GM23338 (cell line): ENCODE results near the gene PRELID1. TPM values are rescaled to one million over a fixed set of nuclear protein-coding genes. Genes with fewer than 3 reads are reported as not detected.

Experiments
- ATAC-seq: fragments of 200-7000 bp; cut with Tn5 transposase; 3 replicates; pipeline ENCODE4 v1.9.1; 2020
- DNase-seq: peaks from one replicate; pipeline ENCODE4 v3.0.0-alpha.2; 2015; ENCODE audit warnings: low spot score
- H2AFZ ChIP-seq: fragments of 200-600 bp; sonication (generic); 2 replicates; pipeline ENCODE4 v1.8.0; 2016; ENCODE audit warnings: antibody characterized with exemption, mild to moderate bottlenecking, moderate library complexity
- H3F3A ChIP-seq: fragments of 200-600 bp; sonication (generic); replicated peaks from 2 replicates; pipeline ENCODE4 v1.8.0; 2017; ENCODE audit warnings: antibody characterized with exemption, mixed run types, low read depth
- H3K27ac ChIP-seq: fragments of 200-600 bp; sonication (generic); 2 replicates; pipeline ENCODE4 v1.6.1; 2016; ENCODE audit warnings: low read depth
- H3K27me3 ChIP-seq: fragments of 200-600 bp; sonication (generic); 2 replicates; pipeline ENCODE4 v1.8.0; 2016; ENCODE audit warnings: mild to moderate bottlenecking, mixed run types, moderate library complexity; ENCODE audit not compliant: insufficient read depth
- H3K36me3 ChIP-seq: fragments of 200-600 bp; sonication (generic); 2 replicates; pipeline ENCODE4 v1.8.0; 2016; ENCODE audit warnings: mild to moderate bottlenecking; ENCODE audit not compliant: insufficient read depth
- H3K4me1 ChIP-seq: fragments of 200-600 bp; sonication (generic); 2 replicates; pipeline ENCODE4 v1.8.0; 2016; ENCODE audit warnings: mild to moderate bottlenecking, moderate library complexity; ENCODE audit not compliant: insufficient read depth
- H3K4me2 ChIP-seq: fragments of 200-600 bp; sonication (generic); 2 replicates; pipeline ENCODE4 v1.7.1; 2017; ENCODE audit warnings: mixed run types
- H3K4me3 ChIP-seq: fragments of 200-600 bp; sonication (generic); 2 replicates; pipeline ENCODE4 v1.6.1; 2016; ENCODE audit warnings: mixed run types
- H3K79me2 ChIP-seq: fragments of 200-600 bp; sonication (generic); replicated peaks from 2 replicates; pipeline ENCODE4 v1.8.0; 2017; ENCODE audit warnings: mild to moderate bottlenecking; ENCODE audit not compliant: insufficient read depth
- H3K9me2 ChIP-seq: fragments of 200-600 bp; sonication (generic); 2 replicates; pipeline ENCODE4 v1.8.0; 2017; ENCODE audit not compliant: insufficient read depth
- H4K20me1 ChIP-seq: fragments of 200-600 bp; sonication (generic); replicated peaks from 2 replicates; pipeline ENCODE4 v1.8.0; 2017; ENCODE audit warnings: mild to moderate bottlenecking; ENCODE audit not compliant: insufficient read depth
- H3K27ac Mint-ChIP-seq: 2 replicates; pipeline ENCODE4 v1.8.0; 2020; ENCODE audit warnings: inconsistent platforms, mild to moderate bottlenecking, moderate library complexity, mixed read lengths
- H3K27me3 Mint-ChIP-seq: 3 replicates; pipeline ENCODE4 v1.8.0; 2022; ENCODE audit warnings: low read depth, mild to moderate bottlenecking, moderate library complexity, mixed read lengths, inconsistent platforms; ENCODE audit not compliant: insufficient read depth, poor library complexity
- H3K36me3 Mint-ChIP-seq: 3 replicates; pipeline ENCODE4 v1.8.0; 2021; ENCODE audit warnings: low read depth, mild to moderate bottlenecking, inconsistent platforms, moderate library complexity, mixed read lengths
- H3K4me1 Mint-ChIP-seq: 3 replicates; pipeline ENCODE4 v1.8.0; 2020; ENCODE audit warnings: mild to moderate bottlenecking, inconsistent platforms, mixed read lengths
- H3K4me3 Mint-ChIP-seq: 3 replicates; pipeline ENCODE4 v1.8.0; 2021; ENCODE audit warnings: moderate library complexity, mild to moderate bottlenecking, inconsistent platforms, mixed read lengths
- H3K9me3 Mint-ChIP-seq: 3 replicates; pipeline ENCODE4 v1.8.0; 2020; ENCODE audit warnings: moderate library complexity, mild to moderate bottlenecking, inconsistent platforms, mixed read lengths
- CREB1 ChIP-seq: fragments of 250-450 bp; sonication (Bioruptor Pico); IDR thresholded peaks from 2 replicates; pipeline ENCODE4 v1.5.0; 2020; ENCODE audit warnings: low read depth, mild to moderate bottlenecking, moderate library complexity
- EZH2 ChIP-seq: fragments of 200-600 bp; sonication (generic); IDR thresholded peaks from one replicate; pipeline ENCODE4 v1.8.0; 2017; ENCODE audit warnings: antibody characterized with exemption, mild to moderate bottlenecking, low read depth; ENCODE audit not compliant: unreplicated experiment
- EZH2phosphoT487 ChIP-seq: fragments of 200-600 bp; sonication (generic); IDR thresholded peaks from one replicate; pipeline ENCODE4 v1.8.1; 2018; ENCODE audit warnings: antibody characterized with exemption; ENCODE audit not compliant: unreplicated experiment
- NANOG ChIP-seq: IDR thresholded peaks from 2 replicates; pipeline ENCODE4 v1.6.1; 2016; ENCODE audit warnings: antibody characterized with exemption, borderline replicate concordance
- POLR2AphosphoS5 ChIP-seq: IDR thresholded peaks from 2 replicates; pipeline ENCODE4 v1.6.1; 2016; ENCODE audit warnings: antibody characterized with exemption, low read depth
- STAT1 ChIP-seq: IDR thresholded peaks from one replicate; pipeline ENCODE4 v1.6.1; 2016; ENCODE audit warnings: antibody characterized with exemption; ENCODE audit not compliant: unreplicated experiment
- ZNF114 ChIP-seq: fragments of 250-450 bp; sonication (Bioruptor Pico); IDR thresholded peaks from 2 replicates; pipeline ENCODE4 v1.5.0; 2020; ENCODE audit warnings: mild to moderate bottlenecking, moderate library complexity
- polyA plus RNA-seq: library from polyadenylated mRNA; unstranded; fragments of >200 nt; fragmentation: Nextera tagmentation; extraction: Ambion mirVana; gene quantifications from 2 replicates; pipeline ENCODE4 v1.2.1, GENCODE V29; 2016
- total RNA-seq: library from RNA; depleted of rRNA; stranded (reverse); fragments of >200 nt; shearing (Covaris generic); gene quantifications from 2 replicates; pipeline ENCODE4 v1.2.3, GENCODE V29; 2014
- TF ChIP-seq, protein P1 (sequence below): IDR thresholded peaks from one replicate; pipeline ENCODE4 v1.6.1; 2018; ENCODE audit warnings: antibody characterized with exemption; ENCODE audit not compliant: unreplicated experiment
- TF ChIP-seq, protein P2 (sequence below): fragments of 250-450 bp; sonication (Bioruptor Pico); IDR thresholded peaks from 2 replicates; pipeline ENCODE4 v1.5.0; 2020; ENCODE audit warnings: mild to moderate bottlenecking, moderate library complexity

Gene PRELID1
- total and polyA plus RNA-seq, 2 experiments from 2014 or later, result 328 to 349 TPM

DNA sequence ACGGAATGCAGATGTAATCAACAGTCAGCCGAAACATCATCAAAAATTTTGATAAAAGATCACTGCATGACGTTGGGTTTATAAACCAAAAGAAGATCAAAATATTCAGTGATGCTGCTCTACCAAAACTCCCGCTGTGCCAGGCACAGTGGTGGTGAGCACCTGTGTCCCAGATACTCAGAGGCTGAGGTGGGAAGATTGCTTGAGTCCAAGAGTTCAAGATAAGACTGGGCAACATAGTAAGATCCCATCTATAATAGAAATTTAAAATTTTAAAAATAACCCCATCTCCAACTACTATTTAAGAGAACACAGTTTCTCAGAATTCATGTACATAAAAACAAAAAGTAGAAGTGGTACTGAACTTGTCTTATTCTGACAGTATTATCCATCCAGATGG, 44.1 kb downstream of the PRELID1 start:
- H3K27ac Mint-ChIP-seq, result no peak overlapping the region
- no peak overlapping the region for H3K4me2 ChIP-seq
- no peak overlapping the region for H2AFZ ChIP-seq
- 0 out of 2 replicates have a peak, but pooled peaks cover 6% of the 10 kb centered on the region for H3F3A ChIP-seq
- TF ChIP-seq, protein P1, sequence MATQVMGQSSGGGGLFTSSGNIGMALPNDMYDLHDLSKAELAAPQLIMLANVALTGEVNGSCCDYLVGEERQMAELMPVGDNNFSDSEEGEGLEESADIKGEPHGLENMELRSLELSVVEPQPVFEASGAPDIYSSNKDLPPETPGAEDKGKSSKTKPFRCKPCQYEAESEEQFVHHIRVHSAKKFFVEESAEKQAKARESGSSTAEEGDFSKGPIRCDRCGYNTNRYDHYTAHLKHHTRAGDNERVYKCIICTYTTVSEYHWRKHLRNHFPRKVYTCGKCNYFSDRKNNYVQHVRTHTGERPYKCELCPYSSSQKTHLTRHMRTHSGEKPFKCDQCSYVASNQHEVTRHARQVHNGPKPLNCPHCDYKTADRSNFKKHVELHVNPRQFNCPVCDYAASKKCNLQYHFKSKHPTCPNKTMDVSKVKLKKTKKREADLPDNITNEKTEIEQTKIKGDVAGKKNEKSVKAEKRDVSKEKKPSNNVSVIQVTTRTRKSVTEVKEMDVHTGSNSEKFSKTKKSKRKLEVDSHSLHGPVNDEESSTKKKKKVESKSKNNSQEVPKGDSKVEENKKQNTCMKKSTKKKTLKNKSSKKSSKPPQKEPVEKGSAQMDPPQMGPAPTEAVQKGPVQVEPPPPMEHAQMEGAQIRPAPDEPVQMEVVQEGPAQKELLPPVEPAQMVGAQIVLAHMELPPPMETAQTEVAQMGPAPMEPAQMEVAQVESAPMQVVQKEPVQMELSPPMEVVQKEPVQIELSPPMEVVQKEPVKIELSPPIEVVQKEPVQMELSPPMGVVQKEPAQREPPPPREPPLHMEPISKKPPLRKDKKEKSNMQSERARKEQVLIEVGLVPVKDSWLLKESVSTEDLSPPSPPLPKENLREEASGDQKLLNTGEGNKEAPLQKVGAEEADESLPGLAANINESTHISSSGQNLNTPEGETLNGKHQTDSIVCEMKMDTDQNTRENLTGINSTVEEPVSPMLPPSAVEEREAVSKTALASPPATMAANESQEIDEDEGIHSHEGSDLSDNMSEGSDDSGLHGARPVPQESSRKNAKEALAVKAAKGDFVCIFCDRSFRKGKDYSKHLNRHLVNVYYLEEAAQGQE, result no peak
- TF ChIP-seq EZH2, result no peak
- no peak for DNase-seq
- H3K27me3 ChIP-seq, result no peaks in the 10 kb centered on the region
- no peak overlapping the region for H3K27ac ChIP-seq
- peaks cover 20% of the 10 kb centered on the region for H3K36me3 Mint-ChIP-seq
- H3K27me3 Mint-ChIP-seq, result peaks cover 7% of the 10 kb centered on the region
- H3K4me3 Mint-ChIP-seq, result no peak overlapping the region
- no peaks in the 10 kb centered on the region for H3K9me2 ChIP-seq
- peaks cover 29% of the 10 kb centered on the region for H4K20me1 ChIP-seq
- peaks cover 6% of the 10 kb centered on the region for H3K4me1 ChIP-seq
- peaks cover 13% of the 10 kb centered on the region; the same call in 1 of the 2 replicates for H3K36me3 ChIP-seq
- peaks cover 84% of the 10 kb centered on the region for H3K79me2 ChIP-seq
- no peak for ATAC-seq
- peaks cover 22% of the 10 kb centered on the region for H3K4me1 Mint-ChIP-seq
- no peak overlapping the region for H3K4me3 ChIP-seq
- no peaks in the 10 kb centered on the region for H3K9me3 Mint-ChIP-seq

DNA sequence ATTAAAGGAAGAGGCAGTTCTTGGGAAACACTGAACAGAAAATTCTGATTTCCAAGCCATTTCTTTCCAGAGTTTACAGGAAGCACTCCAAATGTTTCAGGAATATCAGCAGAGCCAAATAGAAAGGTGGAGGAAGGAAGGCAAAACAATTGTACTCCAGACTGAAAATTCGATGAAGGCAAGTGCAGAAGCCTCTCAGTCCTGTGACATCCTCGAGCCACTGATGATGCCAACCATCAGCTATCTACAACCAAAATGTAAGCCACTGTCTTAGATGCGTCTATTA, 45.7 kb downstream of the PRELID1 start:
- Mint-ChIP-seq H3K4me3 (peak overlapping the region; percentile 18), H3K9me3 (no peaks in the 10 kb centered on the region), H3K36me3 (peaks cover 14% of the 10 kb centered on the region), H3K27ac (no peak overlapping the region), H3K27me3 (peaks cover 7% of the 10 kb centered on the region), H3K4me1 (peaks cover 22% of the 10 kb centered on the region)
- peaks cover 6% of the 10 kb centered on the region for H3K4me1 ChIP-seq
- peaks cover 13% of the 10 kb centered on the region; the same call in 1 of the 2 replicates for H3K36me3 ChIP-seq
- H3K9me2 ChIP-seq, result no peaks in the 10 kb centered on the region
- DNase-seq (no peak), ATAC-seq (no peak)
- no peaks in the 10 kb centered on the region for H3K27me3 ChIP-seq
- H4K20me1 ChIP-seq, result peaks cover 22% of the 10 kb centered on the region
- H3K79me2 ChIP-seq, result peaks cover 67% of the 10 kb centered on the region
- H3K4me3 ChIP-seq, result no peak overlapping the region
- H2AFZ ChIP-seq, result no peak overlapping the region
- no peak overlapping the region for H3K27ac ChIP-seq
- H3F3A ChIP-seq, result 0 out of 2 replicates have a peak, but pooled peaks cover 6% of the 10 kb centered on the region
- H3K4me2 ChIP-seq, result no peak overlapping the region
- TF ChIP-seq EZH2phosphoT487 (no peak), NANOG (no peak), EZH2 (no peak), POLR2AphosphoS5 (no peak), STAT1 (no peak), CREB1 (CRISPR knock-in tag) (no peak), ZNF114 (CRISPR knock-in tag) (no peak)
- TF ChIP-seq, protein P2, sequence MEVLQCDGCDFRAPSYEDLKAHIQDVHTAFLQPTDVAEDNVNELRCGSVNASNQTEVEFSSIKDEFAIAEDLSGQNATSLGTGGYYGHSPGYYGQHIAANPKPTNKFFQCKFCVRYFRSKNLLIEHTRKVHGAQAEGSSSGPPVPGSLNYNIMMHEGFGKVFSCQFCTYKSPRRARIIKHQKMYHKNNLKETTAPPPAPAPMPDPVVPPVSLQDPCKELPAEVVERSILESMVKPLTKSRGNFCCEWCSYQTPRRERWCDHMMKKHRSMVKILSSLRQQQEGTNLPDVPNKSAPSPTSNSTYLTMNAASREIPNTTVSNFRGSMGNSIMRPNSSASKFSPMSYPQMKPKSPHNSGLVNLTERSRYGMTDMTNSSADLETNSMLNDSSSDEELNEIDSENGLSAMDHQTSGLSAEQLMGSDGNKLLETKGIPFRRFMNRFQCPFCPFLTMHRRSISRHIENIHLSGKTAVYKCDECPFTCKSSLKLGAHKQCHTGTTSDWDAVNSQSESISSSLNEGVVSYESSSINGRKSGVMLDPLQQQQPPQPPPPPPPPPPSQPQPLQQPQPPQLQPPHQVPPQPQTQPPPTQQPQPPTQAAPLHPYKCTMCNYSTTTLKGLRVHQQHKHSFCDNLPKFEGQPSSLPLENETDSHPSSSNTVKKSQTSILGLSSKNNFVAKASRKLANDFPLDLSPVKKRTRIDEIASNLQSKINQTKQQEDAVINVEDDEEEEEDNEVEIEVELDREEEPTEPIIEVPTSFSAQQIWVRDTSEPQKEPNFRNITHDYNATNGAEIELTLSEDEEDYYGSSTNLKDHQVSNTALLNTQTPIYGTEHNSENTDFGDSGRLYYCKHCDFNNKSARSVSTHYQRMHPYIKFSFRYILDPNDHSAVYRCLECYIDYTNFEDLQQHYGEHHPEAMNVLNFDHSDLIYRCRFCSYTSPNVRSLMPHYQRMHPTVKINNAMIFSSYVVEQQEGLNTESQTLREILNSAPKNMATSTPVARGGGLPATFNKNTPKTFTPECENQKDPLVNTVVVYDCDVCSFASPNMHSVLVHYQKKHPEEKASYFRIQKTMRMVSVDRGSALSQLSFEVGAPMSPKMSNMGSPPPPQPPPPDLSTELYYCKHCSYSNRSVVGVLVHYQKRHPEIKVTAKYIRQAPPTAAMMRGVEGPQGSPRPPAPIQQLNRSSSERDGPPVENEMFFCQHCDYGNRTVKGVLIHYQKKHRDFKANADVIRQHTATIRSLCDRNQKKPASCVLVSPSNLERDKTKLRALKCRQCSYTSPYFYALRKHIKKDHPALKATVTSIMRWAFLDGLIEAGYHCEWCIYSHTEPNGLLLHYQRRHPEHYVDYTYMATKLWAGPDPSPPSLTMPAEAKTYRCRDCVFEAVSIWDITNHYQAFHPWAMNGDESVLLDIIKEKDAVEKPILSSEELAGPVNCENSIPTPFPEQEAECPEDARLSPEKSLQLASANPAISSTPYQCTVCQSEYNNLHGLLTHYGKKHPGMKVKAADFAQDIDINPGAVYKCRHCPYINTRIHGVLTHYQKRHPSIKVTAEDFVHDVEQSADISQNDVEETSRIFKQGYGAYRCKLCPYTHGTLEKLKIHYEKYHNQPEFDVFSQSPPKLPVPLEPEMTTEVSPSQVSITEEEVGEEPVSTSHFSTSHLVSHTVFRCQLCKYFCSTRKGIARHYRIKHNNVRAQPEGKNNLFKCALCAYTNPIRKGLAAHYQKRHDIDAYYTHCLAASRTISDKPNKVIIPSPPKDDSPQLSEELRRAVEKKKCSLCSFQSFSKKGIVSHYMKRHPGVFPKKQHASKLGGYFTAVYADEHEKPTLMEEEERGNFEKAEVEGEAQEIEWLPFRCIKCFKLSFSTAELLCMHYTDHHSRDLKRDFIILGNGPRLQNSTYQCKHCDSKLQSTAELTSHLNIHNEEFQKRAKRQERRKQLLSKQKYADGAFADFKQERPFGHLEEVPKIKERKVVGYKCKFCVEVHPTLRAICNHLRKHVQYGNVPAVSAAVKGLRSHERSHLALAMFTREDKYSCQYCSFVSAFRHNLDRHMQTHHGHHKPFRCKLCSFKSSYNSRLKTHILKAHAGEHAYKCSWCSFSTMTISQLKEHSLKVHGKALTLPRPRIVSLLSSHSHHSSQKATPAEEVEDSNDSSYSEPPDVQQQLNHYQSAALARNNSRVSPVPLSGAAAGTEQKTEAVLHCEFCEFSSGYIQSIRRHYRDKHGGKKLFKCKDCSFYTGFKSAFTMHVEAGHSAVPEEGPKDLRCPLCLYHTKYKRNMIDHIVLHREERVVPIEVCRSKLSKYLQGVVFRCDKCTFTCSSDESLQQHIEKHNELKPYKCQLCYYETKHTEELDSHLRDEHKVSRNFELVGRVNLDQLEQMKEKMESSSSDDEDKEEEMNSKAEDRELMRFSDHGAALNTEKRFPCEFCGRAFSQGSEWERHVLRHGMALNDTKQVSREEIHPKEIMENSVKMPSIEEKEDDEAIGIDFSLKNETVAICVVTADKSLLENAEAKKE (CRISPR knock-in tag), result no peak
- TF ChIP-seq, protein P1, result no peak
